HEK293T (cell line): ENCODE data around the gene GRID2.
"Not testable (repeated sequence)": the region's sequence is repeated elsewhere in the genome, so short reads cannot be mapped to it uniquely, and the experiment has no call there.

Source experiments
- CTCF ChIA-PET: fragments of 350-600 bp; formaldehyde crosslinking; extraction: SDS; loops from one replicate; lab custom pipeline; 2021; ENCODE audit warnings: antibody characterized with exemption, inconsistent platforms; lab: Yijun Ruan, JAX
- POLR2A ChIA-PET: fragments of 350-600 bp; formaldehyde crosslinking; extraction: SDS; loops from one replicate; lab custom pipeline; 2020; ENCODE audit warnings: antibody characterized with exemption, inconsistent platforms; lab: Yijun Ruan, JAX
- DNase-seq: peaks from one replicate; pipeline ENCODE4 v3.0.0; 2012; ENCODE audit warnings: mixed read lengths; ENCODE audit errors: extremely low spot score
- ARNT ChIP-seq: fragments of 450-650 bp; IDR thresholded peaks from 2 replicates; pipeline ENCODE4 v1.6.1; 2017; ENCODE audit warnings: mild to moderate bottlenecking
- BHLHE40 ChIP-seq: fragments of 450-650 bp; IDR thresholded peaks from 2 replicates; pipeline ENCODE4 v1.6.1; 2016; ENCODE audit warnings: mild to moderate bottlenecking, moderate library complexity, borderline replicate concordance
- CTBP1 ChIP-seq: fragments of 450-650 bp; IDR thresholded peaks from 2 replicates; pipeline ENCODE4 v1.6.1; 2016; ENCODE audit warnings: borderline replicate concordance
- ELF4 ChIP-seq: fragments of 450-650 bp; IDR thresholded peaks from 2 replicates; pipeline ENCODE4 v1.6.1; 2017; ENCODE audit warnings: antibody characterized with exemption
- FOXA1 ChIP-seq: fragments of 450-650 bp; IDR thresholded peaks from 2 replicates; pipeline ENCODE4 v1.6.1; 2016; ENCODE audit warnings: mild to moderate bottlenecking
- FOXK2 ChIP-seq: fragments of 450-650 bp; IDR thresholded peaks from 2 replicates; pipeline ENCODE4 v1.6.1; 2016; ENCODE audit warnings: mild to moderate bottlenecking
- FOXM1 ChIP-seq: fragments of 450-650 bp; IDR thresholded peaks from 2 replicates; pipeline ENCODE4 v1.6.1; 2017; ENCODE audit warnings: mild to moderate bottlenecking, borderline replicate concordance
- HDGF ChIP-seq: fragments of 450-650 bp; IDR thresholded peaks from 2 replicates; pipeline ENCODE4 v1.6.1; 2017; ENCODE audit warnings: antibody characterized with exemption, borderline replicate concordance
- L3MBTL2 ChIP-seq: fragments of 450-650 bp; conservative IDR thresholded peaks from 2 replicates; pipeline ENCODE4 v1.6.1; 2016; ENCODE audit warnings: mild to moderate bottlenecking
- LEF1 ChIP-seq: fragments of 450-650 bp; IDR thresholded peaks from 2 replicates; pipeline ENCODE4 v1.6.1; 2017; ENCODE audit warnings: mild to moderate bottlenecking, borderline replicate concordance
- NFRKB ChIP-seq: fragments of 450-650 bp; IDR thresholded peaks from 2 replicates; pipeline ENCODE4 v1.6.1; 2016; ENCODE audit warnings: mild to moderate bottlenecking, moderate library complexity
- PKNOX1 ChIP-seq: fragments of 450-650 bp; IDR thresholded peaks from 2 replicates; pipeline ENCODE4 v1.6.1; 2016
- SP1 ChIP-seq: fragments of 450-650 bp; IDR thresholded peaks from 2 replicates; pipeline ENCODE4 v1.6.1; 2017
- SUZ12 ChIP-seq: fragments of 450-650 bp; IDR thresholded peaks from 2 replicates; pipeline ENCODE4 v1.6.1; 2016; ENCODE audit warnings: mild to moderate bottlenecking
- TARDBP ChIP-seq: fragments of 450-650 bp; IDR thresholded peaks from 2 replicates; pipeline ENCODE4 v1.6.1; 2016
- ZNF384 ChIP-seq: fragments of 450-650 bp; IDR thresholded peaks from 2 replicates; pipeline ENCODE4 v1.6.1; 2016

Gene GRID2

GRCh38 chr4:92263010-92263409 lies 40.8 kb upstream of the GRID2 start:
- TF ChIP-seq BHLHE40 (no peak), ELF4 (no peak), HDGF (no peak), PKNOX1 (no peak), FOXM1 (no peak), FOXK2 (no peak), ZNF384 (no peak), SP1 (no peak), LEF1 (no peak)
- ChIA-PET CTCF (no interaction called here), POLR2A (no interaction called here)
- DNase-seq = no peak

- TF ChIP-seq ARNT = no peak
- no peak for TF ChIP-seq HDGF
- TF ChIP-seq FOXA1 = no peak
- no peak for TF ChIP-seq L3MBTL2
- no peak for TF ChIP-seq SUZ12
- POLR2A ChIA-PET = no interaction called here
- CTCF ChIA-PET = no interaction called here
- DNase-seq = no peak
Measured at GRCh38 chr4:92263575-92263974, 40.2 kb upstream of the GRID2 start.

- ChIA-PET CTCF (no interaction called here), POLR2A (no interaction called here)
- no peak for DNase-seq
- no peak for TF ChIP-seq HDGF
Measured at GRCh38 chr4:92264163-92264562, 39.6 kb upstream of the GRID2 start.

GRCh38 chr4:92265021-92265420 lies 38.7 kb upstream of the GRID2 start:
- CTCF ChIA-PET = no interaction called here
- DNase-seq = no peak
- POLR2A ChIA-PET = no interaction called here
- TF ChIP-seq L3MBTL2 = no peak
- TF ChIP-seq TARDBP = no peak
- TF ChIP-seq LEF1 = no peak
- no peak for TF ChIP-seq HDGF
- TF ChIP-seq ARNT = no peak
- TF ChIP-seq ZNF384 = no peak

GRCh38 chr4:92265798-92266197 lies 38.0 kb upstream of the GRID2 start:
- TF ChIP-seq ELF4 (no peak), HDGF (no peak), ZNF384 (no peak), LEF1 (no peak), PKNOX1 (no peak), BHLHE40 (no peak), CTBP1 (no peak), SP1 (no peak)
- CTCF ChIA-PET = no interaction called here
- DNase-seq = no peak
- POLR2A ChIA-PET = no interaction called here

GRCh38 chr4:92266521-92266920 lies 37.2 kb upstream of the GRID2 start:
- CTCF ChIA-PET = no interaction called here
- no peak for DNase-seq
- POLR2A ChIA-PET = no interaction called here
- TF ChIP-seq BHLHE40 (no peak), ZNF384 (no peak)

- TF ChIP-seq SP1 = no peak
- TF ChIP-seq ZNF384 = no peak
- TF ChIP-seq PKNOX1 = no peak
- no peak for TF ChIP-seq FOXA1
- TF ChIP-seq FOXM1 = no peak
- no peak for TF ChIP-seq ELF4
- no peak for TF ChIP-seq HDGF
- no peak for TF ChIP-seq ARNT
- no peak for TF ChIP-seq NFRKB
- TF ChIP-seq FOXK2 = no peak
- no peak for TF ChIP-seq TARDBP
- no peak for TF ChIP-seq SUZ12
- ChIA-PET CTCF (no interaction called here), POLR2A (no interaction called here)
- no peak for DNase-seq
Measured at GRCh38 chr4:92268642-92269041, 35.1 kb upstream of the GRID2 start.

- peak; percentile 20 for DNase-seq
- ChIA-PET POLR2A (no interaction called here), CTCF (no interaction called here)
- TF ChIP-seq ELF4 = no peak
- no peak for TF ChIP-seq SUZ12
- TF ChIP-seq ARNT = no peak
- TF ChIP-seq BHLHE40 = no peak
- TF ChIP-seq FOXK2 = no peak
- no peak for TF ChIP-seq L3MBTL2
- no peak for TF ChIP-seq SP1
- TF ChIP-seq CTBP1 = no peak
- TF ChIP-seq FOXM1 = no peak
- no peak for TF ChIP-seq NFRKB
- TF ChIP-seq LEF1 = no peak
Measured at GRCh38 chr4:92270908-92271307, 32.9 kb upstream of the GRID2 start.

- DNase-seq, CTCF ChIA-PET, POLR2A ChIA-PET: not testable (repeated sequence)
Measured at GRCh38 chr4:92271551-92271950, 32.2 kb upstream of the GRID2 start.

- POLR2A ChIA-PET, CTCF ChIA-PET: not testable (repeated sequence)
Measured at GRCh38 chr4:92277057-92277881, 26.5 kb upstream of the GRID2 start.

More at GRCh38 chr4:92277057-92277881, 26.5 kb upstream of the GRID2 start:
- not testable (repeated sequence) for DNase-seq
